HG03097 (cell line): ENCODE results near the gene HIPK4.
A peak's percentile ranks its signal among the peaks of the same experiment; 100 is the strongest.
"Not testable (repeated sequence)": the region's sequence is repeated elsewhere in the genome, so short reads cannot be mapped to it uniquely, and the experiment has no call there.

Experiments
- ATAC-seq: cut with Tn5 transposase; IDR thresholded peaks from one replicate; pipeline ENCODE4 v1.9.1; 2021; ENCODE audit not compliant: unreplicated experiment, low FRiP score

The HIPK4 gene, protein sequence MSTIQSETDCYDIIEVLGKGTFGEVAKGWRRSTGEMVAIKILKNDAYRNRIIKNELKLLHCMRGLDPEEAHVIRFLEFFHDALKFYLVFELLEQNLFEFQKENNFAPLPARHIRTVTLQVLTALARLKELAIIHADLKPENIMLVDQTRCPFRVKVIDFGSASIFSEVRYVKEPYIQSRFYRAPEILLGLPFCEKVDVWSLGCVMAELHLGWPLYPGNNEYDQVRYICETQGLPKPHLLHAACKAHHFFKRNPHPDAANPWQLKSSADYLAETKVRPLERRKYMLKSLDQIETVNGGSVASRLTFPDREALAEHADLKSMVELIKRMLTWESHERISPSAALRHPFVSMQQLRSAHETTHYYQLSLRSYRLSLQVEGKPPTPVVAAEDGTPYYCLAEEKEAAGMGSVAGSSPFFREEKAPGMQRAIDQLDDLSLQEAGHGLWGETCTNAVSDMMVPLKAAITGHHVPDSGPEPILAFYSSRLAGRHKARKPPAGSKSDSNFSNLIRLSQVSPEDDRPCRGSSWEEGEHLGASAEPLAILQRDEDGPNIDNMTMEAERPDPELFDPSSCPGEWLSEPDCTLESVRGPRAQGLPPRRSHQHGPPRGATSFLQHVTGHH

DNA sequence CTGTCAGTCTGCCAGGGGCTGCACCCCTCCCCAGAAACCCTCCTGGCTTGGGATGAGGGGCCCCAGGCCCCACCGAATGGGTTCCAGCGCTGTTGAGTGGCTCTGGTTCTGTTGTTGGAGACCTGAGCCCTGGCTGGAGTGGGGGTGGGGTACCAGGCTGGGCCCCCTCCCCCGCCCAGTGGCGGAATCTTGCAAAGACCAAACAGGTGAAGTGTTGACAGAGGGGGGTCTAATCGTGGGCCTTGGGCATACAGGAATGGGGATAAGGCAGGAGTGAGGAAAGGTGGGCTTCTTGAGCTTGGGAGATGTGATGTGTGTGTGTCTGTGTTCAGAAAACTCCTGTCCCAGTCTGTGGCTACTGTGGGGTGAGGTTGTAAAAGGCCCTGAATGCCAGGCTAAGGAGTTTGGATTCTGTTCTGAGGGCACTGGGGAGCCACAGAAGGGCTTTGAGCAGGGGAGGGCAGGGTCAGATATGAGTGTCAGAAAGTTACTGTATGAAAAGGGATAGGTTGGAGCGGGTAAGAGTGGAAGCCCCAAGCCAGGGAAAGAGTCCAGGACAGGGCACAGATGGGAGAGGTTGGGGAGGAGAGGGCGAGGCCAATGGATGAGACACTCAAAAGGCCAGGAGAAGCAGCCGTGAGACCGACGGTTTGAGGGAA, at the start of gene HIPK4:
Gene HIPK4 (minus strand): TSS at position 98 of the 659 bp plus-strand sequence. CDS start 279 bp downstream, outside the sequence.
- ATAC-seq: no peak

DNA sequence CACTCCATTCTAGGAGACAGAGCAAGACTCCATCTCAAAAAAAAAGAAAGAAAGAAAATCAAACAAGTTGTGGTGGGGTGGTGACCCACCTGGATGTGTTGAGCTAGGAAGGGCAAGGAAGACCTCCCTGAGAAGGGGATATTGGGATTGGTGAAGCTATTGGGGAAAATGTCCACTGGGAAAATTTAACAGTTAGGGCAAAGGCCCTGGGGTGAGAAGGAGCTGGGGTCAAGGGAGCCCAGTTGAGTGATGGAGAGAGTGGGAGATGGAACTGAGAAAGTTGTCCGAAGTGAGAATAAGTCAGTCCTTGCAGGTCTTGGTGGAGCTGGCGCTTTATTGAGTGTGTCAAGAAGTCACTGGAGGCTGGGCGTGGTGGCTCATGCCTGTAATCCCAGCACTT, 48.3 kb upstream of the HIPK4 start:
- ATAC-seq: no peak

DNA sequence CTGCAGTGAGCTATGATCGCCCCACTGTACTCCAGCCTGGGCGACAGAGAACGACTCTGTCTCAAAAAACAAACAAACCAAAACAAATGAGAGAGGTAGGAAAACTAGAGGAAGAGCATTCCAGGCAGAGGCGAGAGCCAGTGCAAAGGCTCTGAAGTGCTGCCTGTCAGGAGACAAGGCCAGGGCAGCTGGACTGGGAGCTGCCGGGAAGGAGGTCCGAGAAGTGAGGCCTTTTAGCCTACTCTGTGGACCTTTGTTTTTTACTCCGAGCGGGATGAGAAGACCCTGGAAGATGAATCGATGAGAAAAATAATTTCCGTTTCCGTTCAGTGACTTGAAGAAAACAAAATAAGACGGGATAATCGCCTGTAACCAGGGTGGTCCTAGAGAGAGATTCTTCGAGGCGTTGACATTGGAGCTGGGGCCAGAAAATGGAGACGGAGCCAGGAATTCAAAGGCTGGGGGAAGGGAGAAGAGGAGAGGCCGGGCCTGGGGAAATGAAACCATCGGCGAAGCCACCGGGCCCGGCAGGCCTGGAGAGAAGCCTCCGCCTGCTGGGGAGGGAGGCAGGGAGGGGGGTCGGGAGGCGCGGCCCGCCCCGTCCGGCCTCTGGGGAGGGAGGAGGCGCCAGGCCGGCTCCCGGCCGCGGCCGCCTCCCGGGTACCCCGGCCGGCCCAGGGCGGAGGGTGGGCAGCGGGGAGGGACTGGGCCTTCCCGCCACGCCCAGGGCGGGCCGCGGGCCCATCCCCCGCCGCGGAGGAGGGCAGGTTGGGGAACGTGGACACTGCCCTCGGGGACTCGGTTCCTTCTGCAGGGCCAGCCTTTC, 43.6 kb upstream of the HIPK4 start:
- ATAC-seq: peak; percentile 56

DNA sequence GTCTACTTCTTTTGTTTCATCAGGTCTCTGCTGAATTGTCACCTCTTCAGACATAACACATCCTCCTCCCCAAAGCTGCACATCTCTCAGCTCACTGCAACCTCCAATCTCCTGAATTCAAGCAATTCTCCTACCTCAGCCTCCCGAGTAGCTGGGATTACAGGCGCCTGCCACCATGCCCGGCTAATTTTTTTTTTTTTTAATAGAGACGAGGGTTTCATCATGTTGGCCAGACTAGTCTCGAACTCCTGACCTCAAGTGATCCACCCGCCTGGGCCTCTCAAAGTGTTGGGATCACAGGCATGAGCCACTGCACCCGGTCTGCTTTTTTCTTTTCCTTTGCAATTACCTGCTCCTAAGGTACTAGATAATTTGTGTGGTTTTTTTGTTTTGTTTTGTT, 42.8 kb upstream of the HIPK4 start:
- not testable (repeated sequence) for ATAC-seq

DNA sequence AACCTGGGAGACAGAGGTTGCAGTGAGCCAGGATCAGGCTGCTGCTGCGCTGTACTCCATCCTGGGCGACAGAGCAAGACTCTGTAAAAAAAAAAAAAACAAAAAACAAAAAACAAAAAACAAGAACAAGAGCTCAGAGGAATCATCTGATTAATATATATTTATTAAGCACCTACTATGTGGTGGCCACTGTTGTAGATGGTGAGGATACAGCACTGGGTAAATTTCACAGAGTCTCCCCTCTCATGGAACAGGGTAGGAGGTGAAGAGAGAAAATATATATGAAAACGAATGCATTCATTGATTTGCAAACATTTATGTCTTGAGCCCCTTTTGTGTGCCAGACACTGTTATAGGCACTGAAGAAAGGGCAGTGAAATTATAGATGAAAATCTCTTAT, 41.7 kb upstream of the HIPK4 start:
- ATAC-seq: no peak

DNA sequence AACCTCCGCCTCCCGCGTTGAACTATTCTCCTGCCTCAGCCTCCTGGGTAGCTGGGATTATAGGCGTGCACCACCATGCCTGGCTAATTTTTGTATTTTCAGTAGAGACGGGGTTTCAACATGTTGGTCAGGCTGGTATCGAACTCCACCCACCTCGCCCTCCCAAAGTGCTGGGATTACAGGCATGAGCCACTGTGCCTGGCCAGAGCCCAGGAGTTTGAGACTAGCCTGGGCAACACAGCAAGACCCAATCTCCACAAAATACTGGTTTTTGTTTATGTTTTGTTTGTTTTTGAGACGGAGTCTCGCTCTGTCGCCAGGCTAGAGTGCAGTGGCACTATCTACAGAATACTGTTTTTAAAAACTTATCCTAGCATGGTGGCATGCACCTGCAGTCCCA, 40.3 kb upstream of the HIPK4 start:
- not testable (repeated sequence) for ATAC-seq

DNA sequence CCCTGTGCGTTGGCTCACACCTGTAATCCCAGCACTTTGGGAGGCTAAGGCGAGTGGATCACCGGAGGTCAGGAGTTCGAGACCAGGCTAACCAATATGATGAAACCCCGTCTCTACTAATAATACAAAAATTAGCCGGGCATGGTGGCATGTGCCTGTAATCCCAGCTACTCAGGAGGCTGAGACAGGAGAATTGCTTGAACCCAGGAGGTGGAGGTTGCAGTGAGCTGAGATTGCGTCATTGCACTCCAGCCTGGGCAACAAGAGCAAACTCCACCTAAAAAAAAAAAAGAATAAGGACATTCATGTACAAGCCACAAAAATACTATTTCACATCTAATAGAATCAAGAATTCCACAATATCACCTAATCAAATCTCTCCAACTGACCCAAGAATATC, 38.2 kb upstream of the HIPK4 start:
- ATAC-seq: not testable (repeated sequence)

DNA sequence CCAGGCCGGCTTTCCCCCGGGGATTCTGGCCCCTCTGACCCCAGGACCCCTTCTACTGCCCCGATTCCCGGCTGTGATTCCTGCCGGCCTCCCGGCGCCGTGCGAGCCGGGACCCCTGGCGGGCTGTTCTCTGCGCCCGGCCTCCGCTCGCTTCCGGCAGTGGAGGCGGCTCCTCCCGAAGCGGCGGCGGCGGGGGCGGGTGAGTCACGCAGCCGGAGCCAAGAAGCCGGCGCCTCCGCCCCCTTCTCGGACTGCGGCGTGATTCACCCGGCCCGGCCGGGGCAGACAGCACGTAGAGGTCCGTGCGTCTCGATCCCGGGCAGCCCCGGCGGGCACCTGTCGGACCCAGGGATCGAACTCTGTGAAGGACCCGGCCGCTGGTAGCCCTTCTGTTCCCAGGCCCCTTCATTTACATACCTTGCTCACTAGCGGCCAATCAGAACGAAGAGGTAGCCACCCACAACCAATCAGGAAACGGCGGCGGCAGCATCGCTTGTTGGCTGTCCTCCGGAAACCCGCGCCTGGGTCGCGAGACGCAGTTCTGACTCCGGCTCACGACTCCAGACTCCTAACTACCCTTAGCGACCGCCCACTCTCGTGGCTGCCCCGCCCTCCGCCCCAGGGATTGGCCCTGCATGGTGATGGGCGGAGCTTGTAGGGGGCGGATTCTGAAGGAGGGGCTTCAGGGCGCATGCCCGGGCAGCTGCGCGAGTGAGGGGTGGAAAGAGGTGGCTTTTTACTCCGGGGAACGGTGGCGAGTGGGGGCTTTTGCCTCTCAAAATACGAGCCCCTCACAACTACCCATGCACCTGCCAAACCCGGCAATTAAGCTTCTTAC, 35.7 kb upstream of the HIPK4 start, which contains the start of gene SERTAD1:
Gene SERTAD1 (minus strand): TSS at position 543 of the 838 bp plus-strand sequence. CDS start 2,446 bp downstream, outside the sequence.
- ATAC-seq: peak; percentile 87

DNA sequence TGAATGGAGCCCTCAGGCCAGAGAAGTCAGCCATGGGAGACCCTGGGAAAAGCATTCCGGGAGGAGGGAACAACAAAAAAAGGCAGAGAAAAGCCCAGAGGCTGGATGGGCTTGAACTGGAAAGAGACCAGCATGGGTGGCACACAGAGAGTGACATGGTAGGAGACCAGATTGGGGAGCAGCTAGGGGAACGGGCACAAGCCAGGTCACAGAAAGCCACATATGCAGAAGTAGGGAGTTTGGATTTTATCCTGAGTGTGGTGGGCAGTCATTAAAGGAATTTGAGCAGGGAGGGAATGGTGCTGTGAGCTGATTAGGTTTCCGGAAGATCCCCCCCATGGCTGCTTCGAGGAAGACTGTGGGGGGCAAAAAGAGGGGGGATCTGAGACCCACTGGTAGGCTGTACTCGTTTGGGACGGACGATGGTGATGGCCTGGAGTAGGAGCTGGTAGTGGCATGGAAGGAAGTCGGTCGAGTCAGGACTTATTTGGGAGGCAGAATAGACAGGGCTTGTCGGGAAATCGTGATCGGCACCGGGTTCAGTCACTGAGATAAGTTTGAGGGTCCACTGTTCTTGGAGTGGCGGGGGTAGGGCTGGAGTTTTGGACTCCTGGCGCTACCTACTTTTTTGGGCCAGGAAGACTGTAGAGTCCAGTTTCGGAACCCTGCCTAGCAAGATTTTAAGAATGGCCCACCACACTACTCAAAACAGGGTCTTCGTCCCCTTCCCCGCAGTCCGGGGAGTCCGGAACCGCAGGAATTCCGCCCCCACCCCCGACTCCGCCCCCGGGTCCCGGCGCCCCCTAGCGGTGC, 34.9 kb upstream of the HIPK4 start:
- ATAC-seq: no peak

DNA sequence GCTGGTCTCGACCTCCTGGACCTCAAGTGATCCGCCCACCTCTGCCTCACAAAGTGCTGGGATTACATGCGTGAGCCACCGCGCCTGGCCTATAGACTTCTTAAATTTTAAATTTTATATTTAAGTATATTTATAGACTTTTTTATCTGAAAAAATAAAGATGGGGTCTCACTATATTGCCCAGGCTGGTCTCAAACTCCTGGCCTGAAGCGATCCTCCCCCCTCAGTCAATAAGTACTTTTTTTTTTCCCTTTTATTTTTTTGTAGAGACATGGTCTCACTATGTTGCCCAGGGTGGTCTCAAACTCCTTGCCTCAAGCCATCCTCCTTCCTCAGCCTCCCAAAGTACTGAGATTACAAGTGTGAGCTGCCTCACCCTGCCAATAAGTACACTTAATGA, 34.0 kb upstream of the HIPK4 start:
- no peak for ATAC-seq

DNA sequence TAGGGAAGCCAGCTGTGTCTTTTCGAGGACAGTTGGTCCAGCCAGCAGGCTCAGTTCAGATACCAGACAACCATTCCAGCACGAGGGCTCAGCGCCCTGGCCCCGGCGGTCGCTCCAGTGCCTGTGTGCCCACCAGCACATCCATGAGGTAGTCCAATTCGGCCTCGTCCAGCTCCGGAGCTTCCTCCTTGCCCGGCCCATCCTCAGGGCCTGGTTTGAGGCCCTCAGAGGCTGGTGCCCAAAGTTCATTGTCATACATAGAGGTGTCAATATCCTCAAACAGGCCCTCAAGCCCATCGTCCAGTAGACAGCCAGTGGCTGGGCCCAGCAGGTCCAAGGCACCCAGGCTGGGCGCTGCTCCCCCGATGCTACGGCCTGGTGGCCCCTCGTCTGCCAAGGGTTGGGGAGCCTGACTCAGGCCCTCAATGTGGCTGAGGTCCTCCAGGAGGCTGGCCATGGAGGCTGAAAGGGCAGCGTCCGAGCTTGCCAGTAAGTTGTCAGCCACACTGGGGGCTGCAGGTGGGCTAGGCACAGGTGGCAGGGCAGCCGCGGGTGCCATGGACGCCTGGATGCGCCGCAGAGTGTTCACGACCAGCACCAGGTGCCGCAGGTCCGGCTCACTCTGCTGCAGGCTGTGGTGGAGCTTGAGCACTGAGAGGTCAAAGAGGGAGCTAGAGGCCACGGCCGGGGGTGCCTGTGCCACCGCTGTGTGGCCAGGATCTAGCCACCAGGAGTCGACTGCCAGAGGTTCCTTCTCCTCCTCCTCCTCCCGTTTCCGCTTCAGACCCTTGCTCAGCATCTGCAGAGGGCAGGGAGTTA, 33.0 kb upstream of the HIPK4 start:
- no peak for ATAC-seq

DNA sequence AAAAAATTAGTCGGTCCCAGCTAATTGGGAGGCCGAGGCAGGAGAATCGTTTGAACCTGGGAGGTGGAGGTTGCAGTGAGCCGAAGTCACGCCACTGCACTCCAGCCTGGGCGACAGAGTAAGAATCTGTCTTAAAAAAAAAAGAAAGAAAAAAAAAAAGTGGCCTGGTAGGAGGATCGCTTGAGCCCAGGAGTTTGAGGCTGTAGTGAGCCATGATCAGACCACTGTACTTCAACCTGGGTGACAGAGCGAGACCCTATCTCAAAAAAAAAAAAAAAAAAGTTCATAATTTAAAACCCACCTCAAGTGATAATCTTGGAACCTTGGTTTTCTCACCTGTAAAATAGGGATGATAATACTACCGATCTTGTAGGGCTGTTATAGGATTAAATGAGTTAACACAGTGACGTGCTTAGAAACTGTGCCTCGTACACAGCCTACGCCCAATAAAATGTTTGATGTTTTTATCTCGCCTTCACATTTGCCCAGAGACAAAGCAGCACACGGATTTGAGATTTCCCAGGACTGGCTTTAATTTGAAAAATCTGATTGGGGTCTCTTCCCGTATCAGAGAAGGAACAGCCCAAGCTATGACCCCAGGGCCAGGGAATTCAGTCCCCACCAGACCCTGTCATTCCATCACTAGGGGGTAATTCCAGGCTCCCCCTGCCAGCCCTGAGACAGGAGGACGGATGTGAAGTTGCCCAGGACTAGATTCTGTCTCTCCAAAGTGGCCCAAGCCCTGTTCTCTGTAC, 32.2 kb upstream of the HIPK4 start:
- ATAC-seq: no peak

DNA sequence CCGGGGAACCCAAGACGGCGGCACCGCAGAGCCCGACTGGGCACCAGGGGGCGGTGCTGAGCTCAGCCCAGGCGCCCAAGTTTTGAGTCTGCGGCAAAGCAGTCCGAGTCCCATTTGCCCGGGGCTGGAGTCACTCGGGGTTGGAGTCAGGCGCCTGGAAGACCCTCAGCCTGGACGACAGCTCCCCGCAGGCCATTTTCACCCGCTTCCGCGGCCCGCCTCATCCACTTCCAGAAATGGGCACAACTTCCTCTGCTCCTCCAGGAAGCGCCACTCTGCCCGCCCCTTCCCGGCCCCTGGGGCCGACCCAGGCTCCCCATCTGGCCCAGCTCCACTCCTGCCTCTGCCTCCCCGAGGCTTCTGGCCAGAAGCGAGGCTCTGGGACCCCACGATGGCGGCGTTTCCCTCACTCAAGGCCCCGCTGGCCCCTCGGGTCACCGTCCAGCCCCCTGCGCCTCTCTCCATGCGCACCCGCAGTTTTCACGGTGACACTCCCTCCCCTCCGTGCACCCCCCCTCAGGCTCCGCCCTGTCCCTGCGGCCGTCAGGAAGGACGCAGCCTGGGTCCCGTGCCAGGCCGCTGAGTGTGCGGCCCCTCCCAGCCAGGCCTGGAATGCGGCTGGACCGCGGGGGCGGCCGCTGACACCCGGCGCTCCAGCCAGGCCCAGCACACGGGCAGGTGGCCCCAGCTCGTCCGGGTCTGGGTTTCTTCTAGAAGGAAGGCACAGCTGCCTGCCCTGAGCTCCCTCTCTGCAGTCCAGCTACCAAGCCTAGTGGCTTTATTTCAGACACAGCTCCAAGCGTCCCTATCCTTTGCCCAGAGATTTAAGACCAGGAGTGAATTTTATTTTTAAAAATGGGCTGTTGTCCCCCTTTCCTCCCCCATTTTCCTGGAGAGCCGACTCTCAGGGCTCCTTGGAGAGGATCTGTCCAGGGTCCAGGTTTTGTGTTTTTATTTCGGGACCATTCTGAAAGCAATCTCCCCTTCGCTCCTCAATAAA, 31.1 kb upstream of the HIPK4 start:
- peak; percentile 35 for ATAC-seq

DNA sequence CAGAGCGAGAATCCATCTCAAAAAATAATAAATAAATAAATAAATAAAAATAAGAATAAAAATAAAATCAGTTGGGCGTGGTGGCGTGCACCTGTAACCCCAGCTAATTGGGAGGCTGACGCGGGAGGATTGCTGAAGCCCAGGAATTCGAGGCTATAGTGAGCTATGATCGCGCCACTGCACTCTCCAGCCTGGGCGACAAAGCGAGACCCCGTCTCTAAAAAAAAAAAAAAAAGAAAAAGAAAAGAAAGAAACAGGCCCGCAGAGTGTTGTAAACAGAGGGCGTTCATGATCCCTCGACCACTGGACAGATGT, 30.4 kb upstream of the HIPK4 start:
- ATAC-seq: no peak

DNA sequence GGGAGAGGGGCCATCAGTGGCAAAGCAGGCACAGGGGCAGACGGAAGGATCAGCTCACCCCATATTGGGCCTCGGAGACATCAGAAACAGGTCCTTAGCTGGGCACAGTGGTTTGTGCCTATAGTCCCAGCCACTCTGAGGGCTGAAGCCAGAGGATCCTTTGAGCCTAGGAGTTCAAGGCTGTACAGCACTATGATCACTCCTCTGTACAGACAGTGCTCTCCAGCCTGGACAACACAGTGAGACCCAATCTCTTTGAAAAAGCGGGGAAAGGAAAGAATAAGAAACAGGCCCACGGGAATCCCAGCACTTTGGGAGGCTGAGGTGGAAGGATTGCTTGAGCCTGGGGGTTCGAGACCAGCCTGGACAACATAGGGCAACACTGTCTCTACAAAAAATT, 29.8 kb upstream of the HIPK4 start:
- ATAC-seq: no peak

DNA sequence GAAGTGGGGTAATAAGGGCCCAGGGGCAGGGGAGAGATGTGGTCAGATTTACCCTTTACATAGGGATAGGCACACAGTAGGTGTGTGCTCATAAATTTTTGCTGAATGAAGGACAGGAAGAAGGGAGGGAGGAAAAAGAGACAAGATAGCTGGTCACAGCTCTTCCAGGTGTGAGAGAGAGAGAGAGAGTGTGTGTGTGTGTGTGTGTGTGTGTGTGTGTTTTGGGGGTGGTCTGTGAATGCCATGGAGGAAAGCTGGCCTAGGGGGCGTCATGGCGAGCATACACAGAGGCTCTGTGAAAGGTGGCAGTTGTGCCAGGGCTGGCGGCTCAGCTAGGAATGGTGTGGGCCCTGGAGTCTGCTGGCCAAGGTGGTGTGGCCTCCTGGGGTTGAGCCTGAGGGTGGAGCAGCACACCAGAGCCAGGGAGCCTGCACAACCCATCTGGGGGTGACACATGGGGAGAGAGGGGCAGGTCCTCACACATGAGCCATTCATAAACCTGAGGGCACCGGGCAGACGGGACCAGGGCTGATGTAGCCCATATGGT, 29.2 kb upstream of the HIPK4 start:
- ATAC-seq: no peak
